Parathyroid adenoma (tissue), 2 donors: ENCODE data around the gene COTL1.

Source experiments
- H2AFZ ChIP-seq: fragments of 300-600 bp; sonication (generic); one replicate; pipeline ENCODE4 v1.7.0; 2017; ENCODE audit warnings: antibody characterized with exemption, mild to moderate bottlenecking
- H3K27ac ChIP-seq: fragments of 300-600 bp; sonication (generic); one replicate; pipeline ENCODE4 v1.7.0; 2017
- H3K27me3 ChIP-seq: fragments of 300-600 bp; sonication (generic); one replicate; pipeline ENCODE4 v1.7.0; 2017; ENCODE audit warnings: low read length; ENCODE audit not compliant: control insufficient read depth, insufficient read depth
- H3K36me3 ChIP-seq: fragments of 300-600 bp; sonication (generic); one replicate; pipeline ENCODE4 v1.7.0; 2017; ENCODE audit warnings: low read length; ENCODE audit not compliant: control insufficient read depth, insufficient read depth
- H3K4me1 ChIP-seq: fragments of 300-600 bp; sonication (generic); one replicate; pipeline ENCODE4 v1.7.0; 2017; ENCODE audit warnings: control low read depth
- H3K4me2 ChIP-seq: fragments of 300-600 bp; sonication (generic); one replicate; pipeline ENCODE4 v1.7.0; 2017; ENCODE audit warnings: low read length
- H3K4me3 ChIP-seq: fragments of 300-600 bp; sonication (generic); one replicate; pipeline ENCODE4 v1.7.0; 2017; ENCODE audit warnings: low read depth, low read length
- H3K79me2 ChIP-seq: fragments of 300-600 bp; sonication (generic); one replicate; pipeline ENCODE4 v1.7.0; 2017; ENCODE audit warnings: control low read depth
- H3K9ac ChIP-seq: fragments of 300-600 bp; sonication (generic); one replicate; pipeline ENCODE4 v1.7.0; 2017; ENCODE audit warnings: mild to moderate bottlenecking
- H3K9me3 ChIP-seq: fragments of 300-600 bp; sonication (generic); one replicate; pipeline ENCODE4 v1.7.0; 2017; ENCODE audit warnings: low read length; ENCODE audit not compliant: control insufficient read depth
- TF ChIP-seq, protein P1 (sequence below): fragments of 300-600 bp; sonication (generic); IDR thresholded peaks from one replicate; pipeline ENCODE4 v1.7.0; 2017; ENCODE audit warnings: antibody characterized with exemption, mild to moderate bottlenecking
- donor health status: primary hyperparathyroidism.

The COTL1 gene

DNA sequence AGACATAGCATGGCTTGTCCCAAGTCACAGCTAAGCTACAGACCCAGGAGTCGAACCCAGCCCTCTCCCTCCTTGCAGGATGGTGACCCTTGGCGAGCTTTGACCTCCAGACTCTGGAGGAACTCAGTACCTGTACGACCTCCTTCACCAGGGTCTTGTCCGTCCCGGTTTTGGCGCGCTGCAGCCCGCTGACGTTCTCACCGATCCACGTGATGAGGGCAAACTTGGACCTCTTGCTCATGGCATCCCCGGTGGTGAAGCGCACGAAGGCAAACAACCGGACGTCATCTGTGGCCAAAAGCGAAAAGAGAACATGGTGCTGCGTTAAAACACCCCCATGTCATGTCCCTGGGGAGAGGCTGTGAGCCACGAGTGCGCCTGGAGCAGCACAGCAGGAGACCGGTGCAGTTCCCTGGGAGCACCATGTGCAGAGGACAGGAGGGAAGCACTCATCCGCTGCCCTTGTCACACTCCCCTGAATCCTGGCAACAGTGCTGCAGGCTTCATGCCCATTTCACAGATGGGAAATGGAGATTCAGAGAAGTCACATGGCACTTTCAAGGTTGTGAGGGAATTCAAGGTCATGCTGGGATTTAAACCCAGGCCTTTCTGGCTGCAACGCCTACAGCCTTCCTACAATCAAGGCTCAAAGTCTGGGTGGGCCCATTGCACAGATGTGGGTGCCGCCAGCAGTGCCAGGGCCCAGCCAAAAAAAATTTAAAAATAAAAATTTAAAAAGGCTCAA lies 27.7 kb downstream of the COTL1 start:
- no peak overlapping the region for H3K27ac ChIP-seq

GRCh38 chr16:84588991-84589390 lies 28.9 kb downstream of the COTL1 start:
- no peak overlapping the region for H3K9ac ChIP-seq

More for the DNA sequence above, 27.7 kb downstream of the COTL1 start:
- TF ChIP-seq, protein P1, sequence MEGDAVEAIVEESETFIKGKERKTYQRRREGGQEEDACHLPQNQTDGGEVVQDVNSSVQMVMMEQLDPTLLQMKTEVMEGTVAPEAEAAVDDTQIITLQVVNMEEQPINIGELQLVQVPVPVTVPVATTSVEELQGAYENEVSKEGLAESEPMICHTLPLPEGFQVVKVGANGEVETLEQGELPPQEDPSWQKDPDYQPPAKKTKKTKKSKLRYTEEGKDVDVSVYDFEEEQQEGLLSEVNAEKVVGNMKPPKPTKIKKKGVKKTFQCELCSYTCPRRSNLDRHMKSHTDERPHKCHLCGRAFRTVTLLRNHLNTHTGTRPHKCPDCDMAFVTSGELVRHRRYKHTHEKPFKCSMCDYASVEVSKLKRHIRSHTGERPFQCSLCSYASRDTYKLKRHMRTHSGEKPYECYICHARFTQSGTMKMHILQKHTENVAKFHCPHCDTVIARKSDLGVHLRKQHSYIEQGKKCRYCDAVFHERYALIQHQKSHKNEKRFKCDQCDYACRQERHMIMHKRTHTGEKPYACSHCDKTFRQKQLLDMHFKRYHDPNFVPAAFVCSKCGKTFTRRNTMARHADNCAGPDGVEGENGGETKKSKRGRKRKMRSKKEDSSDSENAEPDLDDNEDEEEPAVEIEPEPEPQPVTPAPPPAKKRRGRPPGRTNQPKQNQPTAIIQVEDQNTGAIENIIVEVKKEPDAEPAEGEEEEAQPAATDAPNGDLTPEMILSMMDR = no peak
- H3K4me1 ChIP-seq = peaks cover 11% of the 10 kb centered on the region
- H3K27me3 ChIP-seq = no peaks in the 10 kb centered on the region
- H3K4me2 ChIP-seq = no peak overlapping the region
- no peaks in the 10 kb centered on the region for H3K36me3 ChIP-seq
- H3K9me3 ChIP-seq = no peaks in the 10 kb centered on the region
- no peaks in the 10 kb centered on the region for H3K79me2 ChIP-seq
- no peak overlapping the region for H3K4me3 ChIP-seq
- no peak overlapping the region for H3K9ac ChIP-seq
- H2AFZ ChIP-seq = no peak overlapping the region

DNA sequence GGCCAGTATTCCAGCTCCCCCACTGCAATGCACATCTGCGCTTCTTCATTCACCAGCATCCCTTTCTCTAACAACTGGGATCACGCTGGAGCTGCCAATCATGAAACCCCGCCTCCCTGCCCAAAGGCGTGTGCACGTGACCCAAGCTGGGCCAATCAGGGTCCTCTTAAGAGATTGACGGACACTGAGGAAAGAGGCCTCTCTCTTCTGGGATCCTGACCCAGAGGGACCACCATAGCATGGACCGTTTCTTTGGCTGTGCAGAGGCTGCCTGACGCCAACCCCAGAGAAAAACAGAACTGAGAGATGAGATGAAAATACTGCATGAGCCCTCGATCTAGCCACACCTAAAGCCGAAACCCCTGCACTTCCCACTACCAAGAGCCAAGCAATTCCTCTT lies 32.0 kb downstream of the COTL1 start:
- no peaks in the 10 kb centered on the region for H3K9me3 ChIP-seq
- H3K4me1 ChIP-seq = no peaks in the 10 kb centered on the region

More at GRCh38 chr16:84588991-84589390, 28.9 kb downstream of the COTL1 start:
- Histone ChIP-seq H3K27me3 (no peaks in the 10 kb centered on the region), H2AFZ (no peak overlapping the region), H3K9me3 (no peaks in the 10 kb centered on the region), H3K27ac (no peak overlapping the region), H3K4me1 (peaks cover 3% of the 10 kb centered on the region), H3K79me2 (no peaks in the 10 kb centered on the region), H3K4me2 (no peak overlapping the region), H3K4me3 (no peak overlapping the region), H3K36me3 (no peaks in the 10 kb centered on the region)
- TF ChIP-seq, protein P1 = no peak

DNA sequence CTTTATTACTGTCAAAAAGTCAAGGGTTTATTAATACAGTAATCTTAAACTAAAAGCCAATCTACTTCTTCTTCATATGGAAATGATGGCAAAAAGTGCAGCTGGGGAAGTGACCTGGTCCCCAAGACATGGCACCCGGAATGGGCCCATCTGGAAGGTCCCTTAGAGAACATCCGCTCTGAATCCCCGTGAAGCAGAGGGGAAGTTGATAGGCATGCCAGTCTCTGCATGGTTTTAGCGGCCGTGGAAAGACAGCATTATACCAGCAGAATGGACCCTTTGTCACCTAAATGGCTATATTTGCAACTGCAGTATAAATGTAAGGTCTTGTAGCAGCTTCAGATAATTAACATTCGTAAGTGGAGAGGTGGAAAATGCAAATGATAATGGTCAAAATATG lies 32.4 kb downstream of the COTL1 start:
- Histone ChIP-seq H3K36me3 (no peaks in the 10 kb centered on the region), H3K4me1 (no peaks in the 10 kb centered on the region)

More for the DNA sequence above, 32.0 kb downstream of the COTL1 start:
- no peaks in the 10 kb centered on the region for H3K27me3 ChIP-seq
- no peak overlapping the region for H3K4me3 ChIP-seq
- no peak overlapping the region for H3K27ac ChIP-seq
- TF ChIP-seq, protein P1 = no peak
- no peak overlapping the region for H2AFZ ChIP-seq
- H3K36me3 ChIP-seq = no peaks in the 10 kb centered on the region
- H3K79me2 ChIP-seq = no peaks in the 10 kb centered on the region
- H3K4me2 ChIP-seq = no peak overlapping the region
- H3K9ac ChIP-seq = no peak overlapping the region

More for the DNA sequence above, 32.4 kb downstream of the COTL1 start:
- H3K4me3 ChIP-seq = no peak overlapping the region
- H3K79me2 ChIP-seq = no peaks in the 10 kb centered on the region
- no peaks in the 10 kb centered on the region for H3K9me3 ChIP-seq
- H2AFZ ChIP-seq = no peak overlapping the region
- H3K9ac ChIP-seq = no peak overlapping the region
- no peak overlapping the region for H3K4me2 ChIP-seq
- H3K27ac ChIP-seq = no peak overlapping the region
- TF ChIP-seq, protein P1 = no peak
- no peaks in the 10 kb centered on the region for H3K27me3 ChIP-seq
